PFSK-1 (cell line): ENCODE data around the gene ATXN7L1.

Source experiments
- FOXP2 ChIP-seq: optimal IDR thresholded peaks from 2 replicates; pipeline ENCODE3; 2011; ENCODE audit warnings: borderline replicate concordance, control low read depth, inconsistent platforms; ENCODE audit not compliant: insufficient read depth; ENCODE audit errors: extremely low read length, extremely low read depth
- POLR2AphosphoS5 ChIP-seq: IDR thresholded peaks from 2 replicates; pipeline ENCODE4 v1.6.1; 2012; ENCODE audit warnings: low read depth, mild to moderate bottlenecking, control low read depth, low read length, moderate library complexity
- SIN3A ChIP-seq: IDR thresholded peaks from 2 replicates; pipeline ENCODE4 v1.6.1; 2012; ENCODE audit warnings: mild to moderate bottlenecking, low read length, moderate library complexity, borderline replicate concordance; ENCODE audit not compliant: insufficient read depth
- TAF1 ChIP-seq: IDR thresholded peaks from 2 replicates; pipeline ENCODE4 v1.6.1; 2012; ENCODE audit warnings: low read length, control low read depth, borderline replicate concordance; ENCODE audit not compliant: insufficient read depth
- TF ChIP-seq, protein P1 (sequence below), 2 experiments: IDR thresholded peaks; 2 replicates each; pipeline versions ENCODE4 v1.6.1 to v1.8.0; 2011 to 2012; ENCODE audit warnings: low read depth in 2 of 2, low read length in 2 of 2, control low read depth in 1 of 2, inconsistent platforms in 1 of 2, mild to moderate bottlenecking in 1 of 2, moderate library complexity in 1 of 2; ENCODE audit not compliant: insufficient read depth in 1 of 2

The ATXN7L1 gene

DNA sequence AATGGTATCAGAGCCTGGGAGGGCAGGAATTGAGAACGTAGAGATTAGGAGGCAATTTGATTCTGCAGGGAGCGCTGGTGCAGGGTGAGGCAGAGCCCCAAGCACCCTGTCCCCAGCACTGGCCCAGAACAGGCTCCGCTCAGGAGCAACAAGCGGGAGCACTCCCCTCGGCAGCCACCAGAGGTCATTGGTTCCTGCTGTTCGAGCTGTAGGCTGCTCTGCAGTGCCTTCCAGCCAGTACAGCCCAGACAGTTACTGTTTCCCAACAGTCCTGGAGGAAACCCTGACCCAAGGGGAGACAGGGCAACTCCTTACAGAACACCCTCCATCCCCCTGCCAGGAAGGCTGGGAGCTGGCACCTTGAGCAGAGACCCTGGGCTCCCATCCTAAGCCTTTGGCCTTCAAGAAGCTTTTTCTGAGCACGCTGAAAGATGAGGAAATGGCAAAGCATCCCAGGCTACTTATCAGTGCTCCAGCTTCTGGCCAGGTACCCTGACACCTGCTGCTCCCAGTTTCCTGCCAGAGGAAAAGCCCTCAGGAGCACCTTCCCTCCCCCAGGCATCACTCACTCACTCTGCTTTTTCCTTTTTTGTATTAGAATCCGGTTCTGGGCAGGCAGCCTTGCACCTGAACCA lies 223.9 kb downstream of the ATXN7L1 start:
- TF ChIP-seq, protein P1, sequence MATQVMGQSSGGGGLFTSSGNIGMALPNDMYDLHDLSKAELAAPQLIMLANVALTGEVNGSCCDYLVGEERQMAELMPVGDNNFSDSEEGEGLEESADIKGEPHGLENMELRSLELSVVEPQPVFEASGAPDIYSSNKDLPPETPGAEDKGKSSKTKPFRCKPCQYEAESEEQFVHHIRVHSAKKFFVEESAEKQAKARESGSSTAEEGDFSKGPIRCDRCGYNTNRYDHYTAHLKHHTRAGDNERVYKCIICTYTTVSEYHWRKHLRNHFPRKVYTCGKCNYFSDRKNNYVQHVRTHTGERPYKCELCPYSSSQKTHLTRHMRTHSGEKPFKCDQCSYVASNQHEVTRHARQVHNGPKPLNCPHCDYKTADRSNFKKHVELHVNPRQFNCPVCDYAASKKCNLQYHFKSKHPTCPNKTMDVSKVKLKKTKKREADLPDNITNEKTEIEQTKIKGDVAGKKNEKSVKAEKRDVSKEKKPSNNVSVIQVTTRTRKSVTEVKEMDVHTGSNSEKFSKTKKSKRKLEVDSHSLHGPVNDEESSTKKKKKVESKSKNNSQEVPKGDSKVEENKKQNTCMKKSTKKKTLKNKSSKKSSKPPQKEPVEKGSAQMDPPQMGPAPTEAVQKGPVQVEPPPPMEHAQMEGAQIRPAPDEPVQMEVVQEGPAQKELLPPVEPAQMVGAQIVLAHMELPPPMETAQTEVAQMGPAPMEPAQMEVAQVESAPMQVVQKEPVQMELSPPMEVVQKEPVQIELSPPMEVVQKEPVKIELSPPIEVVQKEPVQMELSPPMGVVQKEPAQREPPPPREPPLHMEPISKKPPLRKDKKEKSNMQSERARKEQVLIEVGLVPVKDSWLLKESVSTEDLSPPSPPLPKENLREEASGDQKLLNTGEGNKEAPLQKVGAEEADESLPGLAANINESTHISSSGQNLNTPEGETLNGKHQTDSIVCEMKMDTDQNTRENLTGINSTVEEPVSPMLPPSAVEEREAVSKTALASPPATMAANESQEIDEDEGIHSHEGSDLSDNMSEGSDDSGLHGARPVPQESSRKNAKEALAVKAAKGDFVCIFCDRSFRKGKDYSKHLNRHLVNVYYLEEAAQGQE (IDR thresholded peaks at IDR 0.05; ENCODE audit: insufficient read depth in 1 of 2, low read depth in 2 of 2, low read length in 2 of 2) = 0 out of 4 replicates have a peak, but pooled peaks of 1 of the 2 experiments have one; percentile 36
- TF ChIP-seq POLR2AphosphoS5 = no peak
- peak; percentile 60 for TF ChIP-seq FOXP2
- no peak for TF ChIP-seq TAF1

GRCh38 chr7:105651798-105652197 lies 224.6 kb downstream of the ATXN7L1 start:
- TF ChIP-seq, protein P1 (IDR thresholded peaks at IDR 0.05; ENCODE audit: insufficient read depth in 1 of 2, low read depth in 2 of 2, low read length in 2 of 2) = no peak
- no peak for TF ChIP-seq FOXP2
- TF ChIP-seq POLR2AphosphoS5 = no peak
- no peak for TF ChIP-seq SIN3A
- TF ChIP-seq TAF1 = no peak

DNA sequence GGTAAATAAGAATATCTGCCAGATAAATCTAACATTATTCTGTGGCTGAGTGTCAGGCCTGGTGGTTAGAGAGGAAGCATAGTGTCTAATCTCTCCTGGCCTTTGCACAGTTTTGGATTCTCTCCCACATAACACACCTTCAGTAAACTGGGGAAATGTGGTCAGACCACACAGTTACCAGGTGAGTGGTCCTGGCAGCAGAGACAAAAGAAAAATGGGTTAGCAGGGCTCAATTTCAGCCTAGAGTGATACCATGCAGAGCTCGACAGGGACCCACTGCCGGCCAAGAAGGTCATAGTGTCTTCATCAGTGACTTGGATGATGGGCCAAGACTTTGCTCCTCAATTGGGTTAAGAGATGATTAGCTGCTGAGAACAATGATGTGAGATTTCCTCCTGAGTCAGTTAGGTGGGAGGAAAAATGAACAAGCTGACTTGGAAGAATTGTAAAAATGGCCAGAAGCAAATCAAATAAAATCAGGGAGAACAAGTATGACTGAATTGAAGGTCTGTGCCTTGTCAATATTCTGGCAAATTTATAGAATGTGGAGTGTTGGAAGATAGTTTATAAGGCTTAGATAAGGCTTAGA lies 225.9 kb downstream of the ATXN7L1 start:
- no peak for TF ChIP-seq SIN3A
- TF ChIP-seq, protein P1 (IDR thresholded peaks at IDR 0.05; ENCODE audit: insufficient read depth in 1 of 2, low read depth in 2 of 2, low read length in 2 of 2) = no peak
- no peak for TF ChIP-seq TAF1
- TF ChIP-seq FOXP2 = no peak
- no peak for TF ChIP-seq POLR2AphosphoS5

DNA sequence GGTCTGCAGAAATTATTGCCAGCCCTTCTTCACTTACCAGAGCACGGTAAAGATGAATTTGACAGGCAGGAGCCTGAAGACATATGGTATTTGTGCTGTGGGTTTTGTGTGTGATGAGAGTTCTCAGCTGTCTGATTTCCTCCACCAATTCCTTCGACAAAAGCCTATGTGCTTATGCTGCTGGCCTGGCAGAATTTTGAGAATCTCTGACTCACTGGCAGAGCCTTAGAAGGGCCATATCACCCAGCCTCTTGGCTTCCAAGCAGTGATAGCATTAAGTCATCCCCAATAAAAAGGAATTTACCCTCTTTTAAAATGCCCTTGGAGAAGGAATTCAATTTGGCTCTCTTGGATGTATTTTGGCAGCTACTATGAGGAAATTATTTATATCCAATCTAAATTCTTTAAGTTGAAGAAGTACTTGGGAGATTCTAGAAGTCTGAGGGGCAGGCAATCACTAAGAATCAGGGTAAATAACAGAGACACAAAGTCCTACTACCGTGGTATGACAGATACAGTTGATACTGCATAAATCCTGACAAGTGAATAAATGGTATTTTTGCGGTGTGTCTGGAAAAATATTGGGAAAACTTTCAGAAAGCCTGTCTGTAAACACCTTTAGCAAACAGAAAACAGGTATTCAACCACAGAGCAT lies 226.5 kb downstream of the ATXN7L1 start:
- TF ChIP-seq, protein P1 (IDR thresholded peaks at IDR 0.05; ENCODE audit: insufficient read depth in 1 of 2, low read depth in 2 of 2, low read length in 2 of 2) = no peak
- no peak for TF ChIP-seq SIN3A
- no peak for TF ChIP-seq TAF1
- TF ChIP-seq FOXP2 = no peak
- TF ChIP-seq POLR2AphosphoS5 = no peak
